Muscle of arm (tissue), 12 donors: ENCODE results near the gene GFI1. TPM values are rescaled to one million over a fixed set of nuclear protein-coding genes. Genes with fewer than 3 reads are reported as not detected.

Source experiments
- polyA plus RNA-seq, 12 donors: library from polyadenylated mRNA; unstranded; fragments of 120-200 nt; gene quantifications; one replicate each; pipeline ENCODE4 v1.2.1, GENCODE V29; 2013; ENCODE audit not compliant: insufficient read length in 12 of 12

The GFI1 gene
- polyA plus RNA-seq, 12 donors = 0.14 to 0.65 (median 0.28) TPM; not detected in 2

Other genes starting within 250 kb of the GFI1 start
- 10 to 100 TPM in 10 of 12 donors, 1 to 10 TPM in 1, not detected in 1; 9.5 to 36.7 (median 17.1) TPM for gene GLMN, start 187.9 kb downstream of the GFI1 start, polyA plus RNA-seq
- gene RPAP2, start 187.9 kb downstream of the GFI1 start, polyA plus RNA-seq = 10 to 100 TPM in 11 of 12 donors, not detected in 1; 17.8 to 25.1 (median 21.1) TPM